ENCODE data around the gene DDX39B.

DNA sequence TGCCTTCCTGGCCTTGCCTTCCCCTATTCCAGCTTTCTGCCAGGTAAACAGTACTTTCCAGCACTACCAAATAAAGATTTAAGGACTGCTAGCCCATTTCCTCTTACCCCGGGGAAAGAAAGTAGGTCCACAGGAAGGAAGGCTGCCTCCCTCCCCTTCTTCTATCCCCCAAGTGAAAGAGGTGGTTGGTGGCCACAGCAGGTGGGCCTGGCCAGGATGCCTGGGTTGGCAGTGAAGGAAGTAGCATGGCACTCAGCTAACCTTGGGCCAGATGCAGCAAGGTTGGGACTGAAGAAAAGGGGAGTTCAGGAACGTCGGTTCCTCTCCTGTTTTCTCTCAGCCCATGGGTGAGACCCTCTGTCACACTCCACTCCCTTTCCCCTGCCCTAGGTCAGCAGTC is 14.5 kb upstream of the DDX39B start:
- no peak for TF ChIP-seq BRD4 (IDR thresholded peaks at IDR 0.05)
- TF ChIP-seq, protein P1, sequence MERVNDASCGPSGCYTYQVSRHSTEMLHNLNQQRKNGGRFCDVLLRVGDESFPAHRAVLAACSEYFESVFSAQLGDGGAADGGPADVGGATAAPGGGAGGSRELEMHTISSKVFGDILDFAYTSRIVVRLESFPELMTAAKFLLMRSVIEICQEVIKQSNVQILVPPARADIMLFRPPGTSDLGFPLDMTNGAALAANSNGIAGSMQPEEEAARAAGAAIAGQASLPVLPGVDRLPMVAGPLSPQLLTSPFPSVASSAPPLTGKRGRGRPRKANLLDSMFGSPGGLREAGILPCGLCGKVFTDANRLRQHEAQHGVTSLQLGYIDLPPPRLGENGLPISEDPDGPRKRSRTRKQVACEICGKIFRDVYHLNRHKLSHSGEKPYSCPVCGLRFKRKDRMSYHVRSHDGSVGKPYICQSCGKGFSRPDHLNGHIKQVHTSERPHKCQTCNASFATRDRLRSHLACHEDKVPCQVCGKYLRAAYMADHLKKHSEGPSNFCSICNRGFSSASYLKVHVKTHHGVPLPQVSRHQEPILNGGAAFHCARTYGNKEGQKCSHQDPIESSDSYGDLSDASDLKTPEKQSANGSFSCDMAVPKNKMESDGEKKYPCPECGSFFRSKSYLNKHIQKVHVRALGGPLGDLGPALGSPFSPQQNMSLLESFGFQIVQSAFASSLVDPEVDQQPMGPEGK (CRISPR knock-in tag; IDR thresholded peaks at IDR 0.05; ENCODE audit: borderline replicate concordance), result no peak
- TF ChIP-seq YY1 (IDR thresholded peaks at IDR 0.05; ENCODE audit: borderline replicate concordance in 1 of 3, control insufficient read depth in 1 of 3, extremely low read depth in 1 of 3, insufficient read depth in 3 of 3, insufficient read length in 1 of 3, insufficient replicate concordance in 2 of 3, low read depth in 1 of 3, low read length in 2 of 3), result no peak
- TF ChIP-seq, protein P2, sequence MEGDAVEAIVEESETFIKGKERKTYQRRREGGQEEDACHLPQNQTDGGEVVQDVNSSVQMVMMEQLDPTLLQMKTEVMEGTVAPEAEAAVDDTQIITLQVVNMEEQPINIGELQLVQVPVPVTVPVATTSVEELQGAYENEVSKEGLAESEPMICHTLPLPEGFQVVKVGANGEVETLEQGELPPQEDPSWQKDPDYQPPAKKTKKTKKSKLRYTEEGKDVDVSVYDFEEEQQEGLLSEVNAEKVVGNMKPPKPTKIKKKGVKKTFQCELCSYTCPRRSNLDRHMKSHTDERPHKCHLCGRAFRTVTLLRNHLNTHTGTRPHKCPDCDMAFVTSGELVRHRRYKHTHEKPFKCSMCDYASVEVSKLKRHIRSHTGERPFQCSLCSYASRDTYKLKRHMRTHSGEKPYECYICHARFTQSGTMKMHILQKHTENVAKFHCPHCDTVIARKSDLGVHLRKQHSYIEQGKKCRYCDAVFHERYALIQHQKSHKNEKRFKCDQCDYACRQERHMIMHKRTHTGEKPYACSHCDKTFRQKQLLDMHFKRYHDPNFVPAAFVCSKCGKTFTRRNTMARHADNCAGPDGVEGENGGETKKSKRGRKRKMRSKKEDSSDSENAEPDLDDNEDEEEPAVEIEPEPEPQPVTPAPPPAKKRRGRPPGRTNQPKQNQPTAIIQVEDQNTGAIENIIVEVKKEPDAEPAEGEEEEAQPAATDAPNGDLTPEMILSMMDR (IDR thresholded peaks at IDR 0.05 in 2 of 3, conservative IDR thresholded peaks at IDR 0.05 in 1 of 3; ENCODE audit: insufficient read depth in 2 of 3, low read depth in 1 of 3, low read length in 3 of 3), result no peak
- TF ChIP-seq ZNF431 (CRISPR knock-in tag; IDR thresholded peaks at IDR 0.05), result no peak
- no peak for TF ChIP-seq CCNT2 (IDR thresholded peaks at IDR 0.05; ENCODE audit: borderline replicate concordance, extremely low read depth, insufficient read length, low read depth, low read length)
- TF ChIP-seq ZBTB1 (CRISPR knock-in tag; IDR thresholded peaks at IDR 0.05; ENCODE audit: borderline replicate concordance, low read depth), result no peak
